ENCODE measurements around the gene ERVW-1.

Gene ERVW-1

GRCh38 chr7:92422926-92423325 lies 54.8 kb downstream of the ERVW-1 start:
- DNase-seq: no peak

GRCh38 chr7:92421676-92422435 lies 55.9 kb downstream of the ERVW-1 start:
- no peak for DNase-seq

Data from cortex of kidney (tissue), 1 donor.